ENCODE results near the gene MIDN.

MIDN gene

GRCh38 chr19:1275260-1275975 lies 27.0 kb downstream of the MIDN start, which contains the start of gene FAM174C:
FAM174C (plus strand) TSS chr19:1275530; CDS start chr19:1275550, 20 bp downstream.
- peak within 1 kb of the TSS; percentile 75 for H3K4me3 ChIP-seq (ENCODE audit: low read depth, low read length)
- no peak for TF ChIP-seq CTCF (IDR thresholded peaks at IDR 0.05; ENCODE audit: low read depth, low read length, missing control alignments)
- peak; percentile 95 for DNase-seq (ENCODE audit: low read depth)

- TF ChIP-seq CTCF (IDR thresholded peaks at IDR 0.05; ENCODE audit: low read depth, low read length, missing control alignments), result no peak
- no peak for DNase-seq (ENCODE audit: low read depth)
- H3K4me3 ChIP-seq (ENCODE audit: low read depth, low read length), result peak overlapping the region; percentile 75
These were observed 27.7 kb downstream of the MIDN start for GRCh38 chr19:1275976-1276627.

DNA sequence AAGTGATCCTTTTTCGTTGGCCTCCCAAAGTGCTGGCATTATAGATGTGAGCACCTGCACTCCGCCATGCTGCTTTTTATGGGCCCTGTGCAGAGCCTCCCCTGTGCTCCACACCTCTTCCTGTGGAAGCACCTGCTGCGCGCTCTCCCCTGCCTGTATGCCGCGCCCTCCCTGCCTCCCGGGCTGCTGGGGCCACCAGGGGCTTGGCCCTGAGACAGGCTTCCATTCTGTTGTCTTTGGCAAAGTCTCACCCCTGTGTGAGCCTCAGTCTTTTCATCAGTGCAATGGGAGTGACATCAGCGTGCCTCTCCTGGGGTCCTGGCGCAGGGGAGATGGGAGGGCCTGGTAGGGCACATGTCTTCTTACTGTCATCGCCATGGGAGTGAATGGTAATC lies 28.2 kb downstream of the MIDN start:
- DNase-seq (ENCODE audit: low read depth), result no peak
- peak overlapping the region; percentile 75 for H3K4me3 ChIP-seq (ENCODE audit: low read depth, low read length)
- no peak for TF ChIP-seq CTCF (IDR thresholded peaks at IDR 0.05; ENCODE audit: low read depth, low read length, missing control alignments)

DNA sequence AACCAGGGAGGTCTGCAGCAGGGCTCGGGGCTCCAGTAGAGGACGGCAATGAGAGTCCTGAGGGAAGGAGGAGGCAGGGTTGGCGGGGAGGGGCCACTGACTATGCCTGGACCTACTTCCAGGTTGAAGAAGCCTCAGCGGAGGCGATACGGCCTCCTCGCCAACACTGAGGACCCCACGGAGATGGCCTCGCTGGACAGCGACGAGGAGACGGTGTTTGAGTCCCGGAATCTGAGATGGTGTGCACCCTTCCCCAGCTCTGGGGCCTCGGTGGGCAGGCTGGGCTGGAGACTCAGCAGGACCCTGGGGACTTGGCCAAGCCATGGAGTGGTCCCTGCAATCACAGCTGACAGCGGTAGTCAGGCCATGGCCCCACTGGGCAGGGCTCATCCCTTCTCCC lies 28.7 kb downstream of the MIDN start:
- no peak for TF ChIP-seq CTCF (IDR thresholded peaks at IDR 0.05; ENCODE audit: low read depth, low read length, missing control alignments)
- DNase-seq (ENCODE audit: low read depth), result no peak
- peak overlapping the region; percentile 75; the same call in 1 of the 2 replicates for H3K4me3 ChIP-seq (ENCODE audit: low read depth, low read length)

- no peak for TF ChIP-seq CTCF (IDR thresholded peaks at IDR 0.05; ENCODE audit: low read depth, low read length, missing control alignments)
- no peak for DNase-seq (ENCODE audit: low read depth)
- H3K4me3 ChIP-seq (ENCODE audit: low read depth, low read length), result no peak overlapping the region
These were observed 29.7 kb downstream of the MIDN start for GRCh38 chr19:1278074-1278473.

- no peak for DNase-seq (ENCODE audit: low read depth)
- TF ChIP-seq CTCF (IDR thresholded peaks at IDR 0.05; ENCODE audit: low read depth, low read length, missing control alignments), result no peak
- no peak overlapping the region for H3K4me3 ChIP-seq (ENCODE audit: low read depth, low read length)
These were observed 30.6 kb downstream of the MIDN start for GRCh38 chr19:1278713-1279660.
